OCI-LY7 (cell line): ENCODE measurements around the gene LDHB. TPM values are rescaled to one million over a fixed set of nuclear protein-coding genes. Genes with fewer than 3 reads are reported as not detected.

ENCODE experiments used
- BruUV-seq: library from RNA; stranded (reverse); fragments of 400-500 nt; replicated peaks from 2 replicates; lab custom pipeline; 2021; lab: Mats Ljungman, UMichigan
- CTCF ChIA-PET: fragments of 300-600 bp; sonication (Branson Sonifier 250); formaldehyde crosslinking; loops from one replicate; lab custom pipeline; 2022; ENCODE audit warnings: antibody characterized with exemption; ENCODE audit not compliant: unreplicated experiment; lab: Charles Lee
- POLR2A ChIA-PET: fragments of 300-600 bp; sonication (Branson Sonifier 250); formaldehyde crosslinking; loops from one replicate; lab custom pipeline; 2022; ENCODE audit warnings: antibody characterized with exemption; lab: Charles Lee
- DNase-seq: peaks from one replicate; pipeline ENCODE4 v3.0.0-alpha.2; 2015; ENCODE audit warnings: low spot score
- H2AFZ ChIP-seq: fragments of 200-600 bp; sonication (generic), shearing (Covaris generic); 2 replicates; pipeline ENCODE4 v1.6.1; 2014; ENCODE audit warnings: mild to moderate bottlenecking, antibody characterized with exemption, low read length, moderate library complexity
- H3K27ac ChIP-seq: fragments of 200-600 bp; sonication (generic); 2 replicates; pipeline ENCODE4 v1.5.1; 2014; ENCODE audit warnings: mixed run types, low read depth, mild to moderate bottlenecking, moderate library complexity, low read length, inconsistent platforms; ENCODE audit not compliant: poor library complexity, severe bottlenecking
- H3K36me3 ChIP-seq: fragments of 200-600 bp; sonication (generic); 2 replicates; pipeline ENCODE4 v1.6.1; 2014; ENCODE audit warnings: mild to moderate bottlenecking, antibody characterized with exemption, low read length, moderate library complexity, mixed read lengths; ENCODE audit not compliant: insufficient read depth
- H3K4me1 ChIP-seq: fragments of 200-600 bp; sonication (generic); 2 replicates; pipeline ENCODE4 v1.5.1; 2014; ENCODE audit warnings: mild to moderate bottlenecking, low read length; ENCODE audit not compliant: insufficient read depth, poor library complexity, severe bottlenecking
- H3K4me2 ChIP-seq: fragments of 200-600 bp; sonication (generic); 2 replicates; pipeline ENCODE4 v1.6.1; 2014; ENCODE audit warnings: mild to moderate bottlenecking, low read length
- H3K4me3 ChIP-seq: fragments of 200-600 bp; sonication (generic); 2 replicates; pipeline ENCODE4 v1.5.1; 2014; ENCODE audit warnings: mild to moderate bottlenecking, low read depth, low read length; ENCODE audit not compliant: poor library complexity, severe bottlenecking
- H3K79me2 ChIP-seq: fragments of 200-600 bp; sonication (generic); 2 replicates; pipeline ENCODE4 v1.6.1; 2016; ENCODE audit warnings: low read depth, mild to moderate bottlenecking, low read length, moderate library complexity, mixed read lengths; ENCODE audit not compliant: insufficient read depth
- H3K9me2 ChIP-seq: fragments of 200-600 bp; sonication (generic); 2 replicates; pipeline ENCODE4 v1.6.1; 2016; ENCODE audit warnings: mild to moderate bottlenecking, low read length, mixed read lengths; ENCODE audit not compliant: insufficient read depth
- H3K9me3 ChIP-seq: fragments of 200-600 bp; sonication (generic); 2 replicates; pipeline ENCODE4 v1.6.1; 2014; ENCODE audit warnings: mild to moderate bottlenecking, mixed run types, low read length, mixed read lengths
- H4K20me1 ChIP-seq: fragments of 200-600 bp; sonication (generic); 2 replicates; pipeline ENCODE4 v1.6.1; 2014; ENCODE audit warnings: mild to moderate bottlenecking, antibody characterized with exemption, low read length, moderate library complexity, mixed read lengths; ENCODE audit not compliant: insufficient read depth
- EZH2phosphoT487 ChIP-seq: fragments of 200-600 bp; sonication (generic); IDR thresholded peaks from 2 replicates; pipeline ENCODE4 v1.6.1; 2018; ENCODE audit warnings: low read depth, borderline replicate concordance, mild to moderate bottlenecking, mixed run types, antibody characterized with exemption, low read length, moderate library complexity, mixed read lengths
- intact Hi-C: fragments of 100-400 bp; cut with micrococcal nuclease; formaldehyde crosslinking; loops from one replicate; pipeline ENCODE4 v1.10.0; 2022; ENCODE audit not compliant: unreplicated experiment
- total RNA-seq, 2 experiments: library from RNA; depleted of rRNA in 1 of 2; stranded (reverse); fragments of >200 nt in 1 of 2; shearing (Covaris generic) in 1 of 2; gene quantifications; 2 replicates each; pipeline ENCODE4 v1.2.3, GENCODE V29; 2014 to 2022
- TF ChIP-seq, protein P1 (sequence below): fragments of 200-600 bp; sonication (generic); conservative IDR thresholded peaks from 2 replicates; pipeline ENCODE4 v1.5.1; 2014; ENCODE audit warnings: mild to moderate bottlenecking, antibody characterized with exemption, low read length, moderate library complexity, mixed read lengths

LDHB gene
- total RNA-seq, 2 experiments from 2014 or later, result 551 to 999 TPM

DNA sequence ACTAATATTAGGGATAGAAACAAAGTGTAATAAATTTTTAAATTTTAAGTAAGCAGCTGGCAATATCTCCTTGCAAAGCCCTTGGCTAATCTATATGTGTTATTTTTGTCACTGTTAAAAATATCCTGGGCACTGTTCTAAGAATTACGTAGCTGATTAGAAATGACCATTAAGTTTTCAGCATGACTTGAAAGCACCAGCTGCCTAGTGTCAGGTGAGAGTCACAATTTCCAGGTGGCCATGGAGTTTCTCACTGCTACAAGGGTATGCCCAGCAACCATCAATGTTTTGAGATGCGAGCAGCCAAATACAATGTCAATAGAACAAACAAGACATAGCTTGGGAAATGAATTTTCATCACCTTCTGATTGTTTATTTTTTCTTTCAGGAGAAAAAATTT, 29.7 kb downstream of the LDHB start:
- ChIA-PET POLR2A (interaction anchor here (1.0 to 1.3 kb wide), 2 partner anchors 12 to 17 kb away, joined by 4 to 5 read pairs; no protein-coding TSS in a partner anchor), CTCF (no interaction called here)
- Histone ChIP-seq H4K20me1 (no peaks in the 10 kb centered on the region), H3K4me3 (no peak overlapping the region), H3K4me2 (no peak overlapping the region), H3K9me3 (no peaks in the 10 kb centered on the region), H3K9me2 (no peaks in the 10 kb centered on the region), H3K27ac (no peak overlapping the region), H2AFZ (no peak overlapping the region), H3K79me2 (no peaks in the 10 kb centered on the region), H3K4me1 (no peaks in the 10 kb centered on the region), H3K36me3 (peaks cover 24% of the 10 kb centered on the region)
- TF ChIP-seq, protein P1, sequence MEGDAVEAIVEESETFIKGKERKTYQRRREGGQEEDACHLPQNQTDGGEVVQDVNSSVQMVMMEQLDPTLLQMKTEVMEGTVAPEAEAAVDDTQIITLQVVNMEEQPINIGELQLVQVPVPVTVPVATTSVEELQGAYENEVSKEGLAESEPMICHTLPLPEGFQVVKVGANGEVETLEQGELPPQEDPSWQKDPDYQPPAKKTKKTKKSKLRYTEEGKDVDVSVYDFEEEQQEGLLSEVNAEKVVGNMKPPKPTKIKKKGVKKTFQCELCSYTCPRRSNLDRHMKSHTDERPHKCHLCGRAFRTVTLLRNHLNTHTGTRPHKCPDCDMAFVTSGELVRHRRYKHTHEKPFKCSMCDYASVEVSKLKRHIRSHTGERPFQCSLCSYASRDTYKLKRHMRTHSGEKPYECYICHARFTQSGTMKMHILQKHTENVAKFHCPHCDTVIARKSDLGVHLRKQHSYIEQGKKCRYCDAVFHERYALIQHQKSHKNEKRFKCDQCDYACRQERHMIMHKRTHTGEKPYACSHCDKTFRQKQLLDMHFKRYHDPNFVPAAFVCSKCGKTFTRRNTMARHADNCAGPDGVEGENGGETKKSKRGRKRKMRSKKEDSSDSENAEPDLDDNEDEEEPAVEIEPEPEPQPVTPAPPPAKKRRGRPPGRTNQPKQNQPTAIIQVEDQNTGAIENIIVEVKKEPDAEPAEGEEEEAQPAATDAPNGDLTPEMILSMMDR, result no peak
- TF ChIP-seq EZH2phosphoT487, result no peak
- intact Hi-C loops, result no loop called here
- no peak for DNase-seq
- BruUV-seq, result no TSS peak

DNA sequence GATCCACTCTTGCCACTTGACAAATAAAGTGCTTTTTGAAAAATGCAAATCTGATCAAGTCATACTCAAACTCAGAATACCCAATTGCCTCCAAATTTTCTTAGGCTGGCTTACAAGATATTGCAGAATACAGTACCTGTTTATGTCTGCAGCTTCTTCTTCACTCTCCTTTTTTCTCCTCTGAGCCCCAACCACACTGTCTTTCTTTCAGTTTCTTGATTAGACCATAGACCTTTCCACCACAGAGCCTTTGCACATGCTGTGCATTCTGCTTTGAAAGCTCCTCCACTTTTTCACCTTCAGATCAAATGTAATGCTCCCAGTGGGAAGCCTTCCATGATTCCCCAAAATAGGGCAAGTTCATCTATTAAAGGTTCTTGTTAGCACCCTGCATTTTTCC, 39.1 kb downstream of the LDHB start:
- intact Hi-C loops, result no loop called here
- POLR2A ChIA-PET, result no interaction called here
- Histone ChIP-seq H3K4me1 (no peaks in the 10 kb centered on the region), H3K27ac (no peak overlapping the region), H3K4me2 (no peak overlapping the region), H3K9me2 (no peaks in the 10 kb centered on the region), H3K79me2 (no peaks in the 10 kb centered on the region), H3K4me3 (no peak overlapping the region), H3K36me3 (no peaks in the 10 kb centered on the region), H2AFZ (no peak overlapping the region), H4K20me1 (no peaks in the 10 kb centered on the region), H3K9me3 (no peaks in the 10 kb centered on the region)
- CTCF ChIA-PET, result no interaction called here
- no peak for DNase-seq
- TF ChIP-seq EZH2phosphoT487, result no peak
- TF ChIP-seq, protein P1, result no peak
- BruUV-seq, result no TSS peak

DNA sequence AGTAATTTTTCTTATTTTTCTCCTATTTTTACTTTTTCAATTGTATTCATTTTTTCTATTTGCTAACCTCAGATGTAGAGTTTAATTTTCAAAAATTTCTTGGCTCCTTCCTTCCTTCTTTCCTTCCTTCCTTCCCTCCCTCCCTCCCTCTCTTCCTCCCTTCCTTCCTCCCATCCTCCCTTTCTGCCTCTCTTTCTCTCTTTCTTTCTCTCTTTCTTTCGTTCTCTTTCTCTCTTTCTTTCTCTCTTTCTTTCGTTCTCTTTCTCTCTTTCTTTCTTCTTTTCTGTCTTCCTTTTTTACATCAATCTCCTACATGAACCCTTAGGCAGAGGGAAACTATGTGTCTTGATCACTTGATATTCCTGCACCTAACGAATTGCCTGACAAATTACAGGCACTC, 40.6 kb downstream of the LDHB start:
- ChIA-PET CTCF (no interaction called here), POLR2A (no interaction called here)
- intact Hi-C loops, result no loop called here

More for the DNA sequence above, 40.6 kb downstream of the LDHB start:
- Histone ChIP-seq H3K4me1 (no peaks in the 10 kb centered on the region), H3K4me3 (no peak overlapping the region), H3K27ac (no peak overlapping the region), H3K4me2 (no peak overlapping the region), H3K36me3 (no peaks in the 10 kb centered on the region), H2AFZ (no peak overlapping the region), H4K20me1 (no peaks in the 10 kb centered on the region), H3K79me2 (no peaks in the 10 kb centered on the region), H3K9me3 (no peaks in the 10 kb centered on the region), H3K9me2 (no peaks in the 10 kb centered on the region)
- TF ChIP-seq EZH2phosphoT487, result no peak
- TF ChIP-seq, protein P1, result no peak
- DNase-seq, result no peak
- no TSS peak for BruUV-seq
